HG02943 (cell line): ENCODE data around the gene MRPL20.
"Not testable (repeated sequence)": the region's sequence is repeated elsewhere in the genome, so short reads cannot be mapped to it uniquely, and the experiment has no call there.

Experiments
- ATAC-seq: cut with Tn5 transposase; IDR thresholded peaks from one replicate; pipeline ENCODE4 v1.9.1; 2021; ENCODE audit warnings: mild to moderate bottlenecking, low read depth, moderate library complexity; ENCODE audit not compliant: unreplicated experiment

Gene MRPL20

DNA sequence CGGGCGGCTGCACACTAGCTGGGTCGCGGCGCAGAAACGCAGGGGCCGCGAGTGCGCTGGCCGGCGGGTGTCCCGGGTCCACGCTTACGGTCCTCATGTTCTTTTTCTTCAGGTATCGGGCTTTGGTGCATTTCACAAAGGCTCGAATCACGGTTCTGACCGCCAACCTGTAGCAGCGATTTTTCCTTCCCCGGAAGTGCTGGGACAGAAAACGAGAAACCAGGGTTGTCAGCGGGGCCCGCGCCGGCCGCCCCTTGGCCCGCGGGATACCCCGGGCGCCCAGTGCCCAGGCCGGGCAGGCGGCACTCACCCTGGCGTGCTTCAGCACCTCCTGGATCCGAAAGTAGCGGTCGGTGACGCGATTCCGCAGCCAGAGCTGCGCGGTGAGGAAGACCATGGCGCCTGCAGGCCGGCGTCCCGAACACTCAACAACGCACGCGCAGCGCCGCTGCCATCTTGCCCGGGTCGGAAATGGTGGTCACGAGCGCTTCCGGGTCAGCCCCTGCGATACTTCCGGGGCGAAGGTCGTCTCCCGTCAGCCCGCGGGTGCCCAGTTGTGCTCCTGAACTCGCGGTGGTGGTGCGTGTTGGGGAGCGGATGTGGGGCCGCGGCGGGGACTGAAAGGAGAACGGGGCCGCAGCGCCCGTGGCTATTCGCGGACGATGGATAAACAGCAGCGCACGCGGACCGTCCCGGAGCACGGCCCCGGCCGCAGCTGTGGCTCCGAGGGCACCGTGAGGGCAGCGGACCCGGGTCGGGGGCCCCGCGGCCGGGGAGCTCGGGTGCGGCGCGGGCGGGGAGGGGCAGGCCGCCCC lies at the start of gene MRPL20:
Gene MRPL20, minus strand, starts transcription at position 473 of the 815 bp plus-strand sequence. Its CDS starts 76 bp downstream, at position 397.
- ATAC-seq, result peak; percentile 82

GRCh38 chr1:1456683-1457255 lies 49.7 kb upstream of the MRPL20 start:
- not testable (repeated sequence) for ATAC-seq

- not testable (repeated sequence) for ATAC-seq
Measured at GRCh38 chr1:1455934-1456333, 48.8 kb upstream of the MRPL20 start.

- ATAC-seq, result no peak
Measured at GRCh38 chr1:1455366-1455884, 48.3 kb upstream of the MRPL20 start.

DNA sequence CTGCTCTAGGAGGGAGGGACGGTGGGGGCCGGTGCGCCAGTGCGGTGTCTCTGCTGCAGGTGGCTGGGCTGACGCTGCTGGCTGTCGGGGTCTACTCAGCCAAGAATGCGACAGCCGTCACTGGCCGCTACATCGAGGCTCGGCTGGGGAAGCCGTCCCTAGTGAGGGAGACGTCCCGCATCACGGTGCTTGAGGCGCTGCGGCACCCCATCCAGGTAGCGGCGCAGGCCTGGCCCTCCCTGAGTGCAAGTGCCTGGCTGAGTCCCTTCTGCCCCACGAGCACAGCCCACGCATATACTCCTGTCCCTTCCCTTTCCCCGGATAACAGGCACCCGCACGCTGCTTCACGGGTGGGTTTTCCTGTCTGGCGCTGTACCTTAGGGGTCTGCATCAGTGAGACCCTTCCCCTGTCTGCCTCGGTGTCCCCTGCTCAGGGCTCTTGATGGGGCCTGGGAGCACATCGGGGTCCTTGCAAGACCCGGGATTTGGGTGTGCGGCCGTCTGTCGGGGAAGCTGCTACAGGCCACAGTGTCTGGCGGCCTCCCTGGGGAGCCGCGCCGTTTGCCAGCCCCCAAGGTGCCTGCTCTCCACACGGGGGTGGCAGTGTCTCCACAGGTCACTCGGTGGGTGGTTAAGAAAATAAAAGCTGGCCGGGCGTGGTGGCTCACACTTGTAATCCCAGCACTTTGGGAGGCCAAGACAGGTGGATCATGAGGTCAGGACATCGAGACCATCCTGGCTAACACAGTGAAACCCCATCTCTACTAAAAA lies 47.4 kb upstream of the MRPL20 start:
- ATAC-seq, result not testable (repeated sequence)

DNA sequence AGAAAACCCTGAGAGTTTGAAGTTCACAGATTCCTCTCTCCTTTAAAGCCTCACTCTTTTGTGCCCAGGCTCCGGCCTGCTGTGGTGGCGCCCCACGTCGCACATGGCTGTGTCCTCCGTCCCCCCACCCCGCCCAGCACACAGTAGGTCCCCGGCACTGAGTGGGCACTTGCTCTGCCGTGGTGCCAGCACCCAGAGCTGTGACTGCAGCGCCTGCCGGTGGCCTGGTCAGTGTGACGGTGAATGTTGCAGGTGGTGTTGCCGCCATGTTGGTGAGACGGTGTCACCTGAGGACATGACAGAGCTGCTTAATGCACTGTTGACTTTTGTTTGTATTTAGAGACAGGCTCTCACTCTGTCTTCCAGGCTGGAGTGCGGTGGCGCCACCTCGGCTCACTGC lies 45.8 kb upstream of the MRPL20 start:
- ATAC-seq, result no peak

DNA sequence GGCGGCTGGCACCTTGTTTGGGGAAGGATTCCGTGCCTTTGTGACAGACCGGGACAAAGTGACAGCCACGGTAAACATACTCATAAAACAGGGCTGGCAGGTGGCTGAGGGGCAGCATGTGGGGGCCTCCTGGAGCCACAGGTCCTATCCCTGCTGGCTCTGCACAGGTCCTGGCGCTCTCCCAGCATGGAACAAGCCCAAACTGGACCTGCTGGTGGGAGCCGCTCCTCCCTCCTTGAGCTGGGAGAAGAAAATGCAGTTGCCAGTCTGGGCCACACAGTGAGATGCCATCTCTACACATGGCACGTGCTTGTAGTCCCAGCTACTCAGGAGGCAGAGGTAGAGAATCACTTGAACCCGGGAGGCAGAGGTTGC lies 45.3 kb upstream of the MRPL20 start:
- not testable (repeated sequence) for ATAC-seq

- ATAC-seq, result no peak
Measured at GRCh38 chr1:1451696-1452364, 44.7 kb upstream of the MRPL20 start.

DNA sequence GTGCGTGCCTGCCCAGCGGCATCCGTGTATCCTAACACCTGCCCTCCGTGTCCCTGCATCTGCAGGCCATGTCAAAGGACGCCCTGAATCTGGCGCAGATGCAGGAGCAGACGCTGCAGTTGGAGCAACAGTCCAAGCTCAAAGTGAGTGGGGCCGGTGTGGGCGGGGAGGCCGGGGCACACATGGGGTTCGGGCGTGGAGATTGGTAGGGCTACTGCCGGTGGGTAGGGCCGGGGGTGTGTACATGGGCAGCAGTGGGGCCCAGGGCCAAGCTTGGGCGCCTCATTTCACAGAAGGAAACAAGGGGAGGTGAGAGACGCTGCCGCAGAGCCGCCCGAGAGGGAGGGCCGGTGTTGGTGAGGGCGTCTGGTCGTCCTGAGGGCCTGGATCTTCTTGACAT lies 43.5 kb upstream of the MRPL20 start:
- not testable (repeated sequence) for ATAC-seq

GRCh38 chr1:1449099-1449739 lies 42.1 kb upstream of the MRPL20 start, which contains the start of gene ATAD3C:
TSS of gene ATAD3C (plus strand) at chr1:1449689. CDS start at chr1:1450684, 995 bp downstream.
- no peak for ATAC-seq

- ATAC-seq, result not testable (repeated sequence)
Measured at GRCh38 chr1:1446631-1447030, 39.5 kb upstream of the MRPL20 start.

- ATAC-seq, result no peak
Measured at GRCh38 chr1:1442069-1442770, 35.1 kb upstream of the MRPL20 start.

DNA sequence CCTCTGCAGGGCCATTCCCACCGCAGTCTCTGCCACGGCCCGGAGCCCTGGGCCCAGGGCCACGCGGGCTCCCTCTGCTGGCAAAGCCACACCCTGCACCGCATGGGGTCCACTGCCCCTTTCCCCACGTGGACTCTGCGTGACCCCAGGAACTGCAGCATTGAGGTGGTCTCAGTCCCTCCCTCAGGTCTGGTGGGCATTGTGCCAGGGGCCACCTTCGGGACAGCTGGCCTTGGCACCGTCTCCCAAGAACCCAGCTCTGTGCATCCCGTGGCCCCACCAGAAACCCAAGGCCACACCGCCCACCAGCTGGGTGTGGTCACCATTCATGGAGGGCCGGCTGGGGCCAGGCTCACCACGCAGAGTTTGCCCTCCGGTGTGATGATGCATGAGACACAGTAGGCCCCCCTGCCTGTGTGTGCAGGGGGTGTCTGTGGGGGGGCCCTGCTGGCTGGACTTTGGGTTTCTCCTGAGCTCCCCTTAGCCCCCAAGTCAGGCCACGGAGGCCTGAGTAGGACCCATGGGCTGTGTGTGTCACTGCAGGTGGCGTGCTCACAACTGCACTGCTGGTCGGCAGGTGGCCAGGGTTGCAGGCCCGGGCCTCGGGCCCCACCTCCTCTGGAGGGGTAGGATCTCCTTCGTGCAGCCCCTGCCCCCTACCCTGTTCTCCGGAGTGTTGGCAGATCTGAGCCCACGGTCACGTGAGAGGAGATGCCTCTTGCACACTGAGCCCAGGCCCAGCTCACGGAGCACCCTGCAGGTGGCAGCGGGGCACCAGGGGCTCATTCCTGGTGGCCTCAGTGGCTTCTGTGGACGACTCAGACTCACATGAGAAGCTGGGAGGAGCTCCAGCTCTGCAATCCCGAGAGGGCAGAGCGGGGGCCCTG lies 34.2 kb upstream of the MRPL20 start:
- no peak for ATAC-seq

DNA sequence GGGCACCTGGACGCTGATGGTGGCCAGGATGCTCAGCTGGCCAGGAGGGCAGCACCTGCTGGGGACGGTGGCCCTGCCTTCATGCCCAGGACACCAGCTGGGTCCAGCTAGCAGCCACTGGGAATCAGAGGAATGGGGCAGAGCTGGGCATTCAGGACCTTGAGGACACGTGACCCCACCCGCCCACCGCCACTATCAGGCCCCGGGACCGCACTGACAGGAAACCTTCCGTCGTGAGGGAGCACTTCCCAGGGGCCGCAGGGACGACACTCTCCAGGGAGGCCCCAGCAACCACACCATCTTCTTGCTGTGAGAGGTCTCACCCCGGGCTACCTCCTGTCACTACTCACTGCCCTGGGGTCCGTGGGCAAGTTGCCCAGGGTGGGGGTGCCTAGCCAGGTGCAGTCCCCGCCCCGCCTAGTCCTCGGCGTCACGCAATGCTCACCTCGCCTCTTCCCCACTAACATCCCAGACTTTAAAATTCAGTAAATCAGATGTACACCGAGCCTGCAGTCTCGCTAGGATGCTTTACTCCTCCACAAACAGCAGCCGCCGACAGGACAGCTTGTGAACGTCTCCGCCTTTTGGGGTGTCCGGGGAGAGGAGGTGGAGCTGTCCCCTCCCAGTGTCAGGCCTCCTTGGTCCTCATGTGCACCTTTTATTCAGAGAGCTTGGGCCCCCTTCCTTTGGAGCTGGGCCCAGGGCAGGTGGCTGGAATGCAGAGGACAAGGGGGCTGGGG lies 33.3 kb upstream of the MRPL20 start:
- ATAC-seq, result no peak

- ATAC-seq, result no peak
Measured at GRCh38 chr1:1439546-1440261, 32.6 kb upstream of the MRPL20 start.

- ATAC-seq, result no peak
Measured at GRCh38 chr1:1438531-1439381, 31.7 kb upstream of the MRPL20 start.
